ENCODE results near the gene SPO11.

DNA sequence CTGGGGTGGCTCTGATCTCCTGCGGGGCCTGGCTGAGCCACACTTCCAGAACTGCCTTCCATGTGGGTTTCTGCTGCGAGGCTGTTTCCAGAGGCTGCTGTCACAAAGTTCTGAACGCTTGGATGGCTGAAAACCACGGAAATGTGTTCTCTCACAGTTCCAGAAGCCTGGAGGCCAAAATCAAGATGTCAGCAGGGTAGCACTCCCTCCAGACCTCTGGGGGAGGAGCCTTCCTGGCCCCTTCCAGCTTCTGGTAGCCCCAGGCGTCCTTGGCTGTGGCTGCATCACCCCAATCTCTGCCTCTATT lies 39.5 kb upstream of the SPO11 start:
- no peak for TF ChIP-seq SUZ12 (IDR thresholded peaks at IDR 0.05; ENCODE audit: extremely low read depth, insufficient read depth, insufficient read length)
- no peak for TF ChIP-seq YY1 (IDR thresholded peaks at IDR 0.05; ENCODE audit: insufficient read depth, insufficient read length)

Measured in NT2/D1 (cell line).